ENCODE results near the gene P2RY6.
"Not testable (repeated sequence)": the region's sequence is repeated elsewhere in the genome, so short reads cannot be mapped to it uniquely, and the experiment has no call there.

Gene P2RY6

GRCh38 chr11:73263640-73264039 lies 8.5 kb upstream of the P2RY6 start:
- Histone ChIP-seq H3K9ac (ENCODE audit: low read depth, low read length) (no peak overlapping the region), H3K4me1 (ENCODE audit: insufficient read depth, low read length) (no peaks in the 10 kb centered on the region), H3K9me3 (ENCODE audit: control insufficient read depth, insufficient read depth, low read length) (no peaks in the 10 kb centered on the region)

GRCh38 chr11:73265278-73265810 lies 6.8 kb upstream of the P2RY6 start:
- Histone ChIP-seq H3K9me3 (ENCODE audit: control insufficient read depth, insufficient read depth, low read length) (no peaks in the 10 kb centered on the region), H3K9ac (ENCODE audit: low read depth, low read length) (no peak overlapping the region), H3K4me1 (ENCODE audit: insufficient read depth, low read length) (peaks cover 12% of the 10 kb centered on the region), H3K36me3 (ENCODE audit: insufficient read depth, low read length) (no peaks in the 10 kb centered on the region)

More at GRCh38 chr11:73263640-73264039, 8.5 kb upstream of the P2RY6 start:
- no peaks in the 10 kb centered on the region for H3K36me3 ChIP-seq (ENCODE audit: insufficient read depth, low read length)

GRCh38 chr11:73265853-73266645 lies 6.1 kb upstream of the P2RY6 start:
- peaks cover 13% of the 10 kb centered on the region for H3K4me1 ChIP-seq (ENCODE audit: insufficient read depth, low read length)
- no peaks in the 10 kb centered on the region for H3K9me3 ChIP-seq (ENCODE audit: control insufficient read depth, insufficient read depth, low read length)
- H3K36me3 ChIP-seq (ENCODE audit: insufficient read depth, low read length) = no peaks in the 10 kb centered on the region
- H3K9ac ChIP-seq (ENCODE audit: low read depth, low read length) = no peak overlapping the region

- no peaks in the 10 kb centered on the region for H3K9me3 ChIP-seq (ENCODE audit: control insufficient read depth, insufficient read depth, low read length)
- no peak overlapping the region for H3K9ac ChIP-seq (ENCODE audit: low read depth, low read length)
- H3K4me1 ChIP-seq (ENCODE audit: insufficient read depth, low read length) = peaks cover 14% of the 10 kb centered on the region
- no peaks in the 10 kb centered on the region for H3K36me3 ChIP-seq (ENCODE audit: insufficient read depth, low read length)
These were observed 5.5 kb upstream of the P2RY6 start for GRCh38 chr11:73266646-73267020.

GRCh38 chr11:73267122-73267846 lies 4.9 kb upstream of the P2RY6 start:
- no peaks in the 10 kb centered on the region for H3K36me3 ChIP-seq (ENCODE audit: insufficient read depth, low read length)
- no peaks in the 10 kb centered on the region for H3K9me3 ChIP-seq (ENCODE audit: control insufficient read depth, insufficient read depth, low read length)
- H3K9ac ChIP-seq (ENCODE audit: low read depth, low read length) = no peak overlapping the region
- H3K4me1 ChIP-seq (ENCODE audit: insufficient read depth, low read length) = peaks cover 21% of the 10 kb centered on the region

GRCh38 chr11:73267906-73268540 lies 4.1 kb upstream of the P2RY6 start:
- Histone ChIP-seq H3K36me3 (ENCODE audit: insufficient read depth, low read length) (no peaks in the 10 kb centered on the region), H3K9me3 (ENCODE audit: control insufficient read depth, insufficient read depth, low read length) (no peaks in the 10 kb centered on the region), H3K4me1 (ENCODE audit: insufficient read depth, low read length) (peaks cover 22% of the 10 kb centered on the region), H3K9ac (ENCODE audit: low read depth, low read length) (no peak overlapping the region)

- H3K9me3 ChIP-seq (ENCODE audit: control insufficient read depth, insufficient read depth, low read length) = no peaks in the 10 kb centered on the region
- H3K4me1 ChIP-seq (ENCODE audit: insufficient read depth, low read length) = peaks cover 22% of the 10 kb centered on the region
- no peaks in the 10 kb centered on the region for H3K36me3 ChIP-seq (ENCODE audit: insufficient read depth, low read length)
- H3K9ac ChIP-seq (ENCODE audit: low read depth, low read length) = no peak overlapping the region
These were observed 3.4 kb upstream of the P2RY6 start for GRCh38 chr11:73268671-73269271.

- no peak overlapping the region for H3K9ac ChIP-seq (ENCODE audit: low read depth, low read length)
These were observed 2.6 kb upstream of the P2RY6 start for GRCh38 chr11:73269459-73270015.

GRCh38 chr11:73270016-73270854 lies 1.9 kb upstream of the P2RY6 start:
- Histone ChIP-seq H3K4me1 (ENCODE audit: insufficient read depth, low read length) (peaks cover 22% of the 10 kb centered on the region), H3K36me3 (ENCODE audit: insufficient read depth, low read length) (no peaks in the 10 kb centered on the region), H3K9ac (ENCODE audit: low read depth, low read length) (no peak overlapping the region), H3K9me3 (ENCODE audit: control insufficient read depth, insufficient read depth, low read length) (no peaks in the 10 kb centered on the region)

More at GRCh38 chr11:73269459-73270015, 2.6 kb upstream of the P2RY6 start:
- Histone ChIP-seq H3K9me3 (ENCODE audit: control insufficient read depth, insufficient read depth, low read length) (no peaks in the 10 kb centered on the region), H3K4me1 (ENCODE audit: insufficient read depth, low read length) (peaks cover 22% of the 10 kb centered on the region), H3K36me3 (ENCODE audit: insufficient read depth, low read length) (no peaks in the 10 kb centered on the region)

GRCh38 chr11:73270855-73271477 lies 1.2 kb upstream of the P2RY6 start:
- no peaks in the 10 kb centered on the region for H3K36me3 ChIP-seq (ENCODE audit: insufficient read depth, low read length)
- no peaks in the 10 kb centered on the region for H3K9me3 ChIP-seq (ENCODE audit: control insufficient read depth, insufficient read depth, low read length)
- no peak overlapping the region for H3K9ac ChIP-seq (ENCODE audit: low read depth, low read length)
- H3K4me1 ChIP-seq (ENCODE audit: insufficient read depth, low read length) = peaks cover 22% of the 10 kb centered on the region

GRCh38 chr11:73271478-73271865 lies 666 bp upstream of the P2RY6 start:
- not testable (repeated sequence) for H3K9ac ChIP-seq (ENCODE audit: low read depth, low read length); H3K36me3 ChIP-seq (ENCODE audit: insufficient read depth, low read length); H3K9me3 ChIP-seq (ENCODE audit: control insufficient read depth, insufficient read depth, low read length)
- peaks cover 22% of the 10 kb centered on the region for H3K4me1 ChIP-seq (ENCODE audit: insufficient read depth, low read length)

GRCh38 chr11:73272680-73273038 lies 521 bp downstream of the P2RY6 start:
- Histone ChIP-seq H3K9ac (ENCODE audit: low read depth, low read length) (no peak overlapping the region), H3K4me1 (ENCODE audit: insufficient read depth, low read length) (peaks cover 26% of the 10 kb centered on the region), H3K36me3 (ENCODE audit: insufficient read depth, low read length) (no peaks in the 10 kb centered on the region), H3K9me3 (ENCODE audit: control insufficient read depth, insufficient read depth, low read length) (no peaks in the 10 kb centered on the region)

GRCh38 chr11:73273222-73273895 lies 1.2 kb downstream of the P2RY6 start:
- Histone ChIP-seq H3K4me1 (ENCODE audit: insufficient read depth, low read length) (peaks cover 26% of the 10 kb centered on the region), H3K9ac (ENCODE audit: low read depth, low read length) (no peak overlapping the region), H3K9me3 (ENCODE audit: control insufficient read depth, insufficient read depth, low read length) (no peaks in the 10 kb centered on the region), H3K36me3 (ENCODE audit: insufficient read depth, low read length) (no peaks in the 10 kb centered on the region)

Data from ES-I3 (cell line).